ENCODE measurements around the gene VAMP5. TPM values are rescaled to one million over a fixed set of nuclear protein-coding genes. Genes with fewer than 3 reads are reported as not detected.

Gene VAMP5
- total and polyA plus RNA-seq, 2 experiments from 2014 or later = 0.87 to 7.8 TPM

DNA sequence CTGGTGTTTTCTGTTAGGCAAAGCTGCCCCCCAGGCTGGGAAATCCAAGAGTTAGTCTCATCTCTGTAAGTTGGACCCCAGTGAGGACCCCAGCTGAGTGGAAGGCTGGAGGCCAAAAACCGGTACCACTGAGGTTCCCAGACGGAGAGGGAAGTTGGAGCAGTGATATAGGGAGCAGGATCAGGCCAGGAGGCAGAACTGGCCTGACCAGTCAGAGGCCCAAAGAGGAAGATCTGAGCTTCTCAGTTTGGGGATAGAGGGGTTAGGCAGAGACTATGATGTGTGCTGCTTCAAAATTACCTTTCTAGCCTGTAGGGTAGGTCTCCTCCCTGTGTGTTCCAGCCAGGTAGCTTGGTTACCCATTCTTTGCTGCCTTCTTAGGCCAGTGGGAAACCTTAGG lies 6.7 kb downstream of the VAMP5 start:
- Histone ChIP-seq H3K79me2 (replicated peaks; ENCODE audit: insufficient read depth) (peaks cover 2% of the 10 kb centered on the region), H3K4me2 (no peak overlapping the region), H3K9me2 (ENCODE audit: insufficient read depth) (no peaks in the 10 kb centered on the region), H4K20me1 (replicated peaks; ENCODE audit: insufficient read depth) (no peaks in the 10 kb centered on the region), H3K4me1 (ENCODE audit: insufficient read depth) (no peaks in the 10 kb centered on the region), H3K27me3 (ENCODE audit: insufficient read depth) (peaks cover 3% of the 10 kb centered on the region), H2AFZ (no peak overlapping the region), H3K36me3 (ENCODE audit: insufficient read depth) (no peaks in the 10 kb centered on the region), H3F3A (replicated peaks; ENCODE audit: low read depth) (no peaks in the 10 kb centered on the region), H3K27ac (ENCODE audit: low read depth) (no peak overlapping the region), H3K4me3 (no peak overlapping the region)
- TF ChIP-seq, protein P1, sequence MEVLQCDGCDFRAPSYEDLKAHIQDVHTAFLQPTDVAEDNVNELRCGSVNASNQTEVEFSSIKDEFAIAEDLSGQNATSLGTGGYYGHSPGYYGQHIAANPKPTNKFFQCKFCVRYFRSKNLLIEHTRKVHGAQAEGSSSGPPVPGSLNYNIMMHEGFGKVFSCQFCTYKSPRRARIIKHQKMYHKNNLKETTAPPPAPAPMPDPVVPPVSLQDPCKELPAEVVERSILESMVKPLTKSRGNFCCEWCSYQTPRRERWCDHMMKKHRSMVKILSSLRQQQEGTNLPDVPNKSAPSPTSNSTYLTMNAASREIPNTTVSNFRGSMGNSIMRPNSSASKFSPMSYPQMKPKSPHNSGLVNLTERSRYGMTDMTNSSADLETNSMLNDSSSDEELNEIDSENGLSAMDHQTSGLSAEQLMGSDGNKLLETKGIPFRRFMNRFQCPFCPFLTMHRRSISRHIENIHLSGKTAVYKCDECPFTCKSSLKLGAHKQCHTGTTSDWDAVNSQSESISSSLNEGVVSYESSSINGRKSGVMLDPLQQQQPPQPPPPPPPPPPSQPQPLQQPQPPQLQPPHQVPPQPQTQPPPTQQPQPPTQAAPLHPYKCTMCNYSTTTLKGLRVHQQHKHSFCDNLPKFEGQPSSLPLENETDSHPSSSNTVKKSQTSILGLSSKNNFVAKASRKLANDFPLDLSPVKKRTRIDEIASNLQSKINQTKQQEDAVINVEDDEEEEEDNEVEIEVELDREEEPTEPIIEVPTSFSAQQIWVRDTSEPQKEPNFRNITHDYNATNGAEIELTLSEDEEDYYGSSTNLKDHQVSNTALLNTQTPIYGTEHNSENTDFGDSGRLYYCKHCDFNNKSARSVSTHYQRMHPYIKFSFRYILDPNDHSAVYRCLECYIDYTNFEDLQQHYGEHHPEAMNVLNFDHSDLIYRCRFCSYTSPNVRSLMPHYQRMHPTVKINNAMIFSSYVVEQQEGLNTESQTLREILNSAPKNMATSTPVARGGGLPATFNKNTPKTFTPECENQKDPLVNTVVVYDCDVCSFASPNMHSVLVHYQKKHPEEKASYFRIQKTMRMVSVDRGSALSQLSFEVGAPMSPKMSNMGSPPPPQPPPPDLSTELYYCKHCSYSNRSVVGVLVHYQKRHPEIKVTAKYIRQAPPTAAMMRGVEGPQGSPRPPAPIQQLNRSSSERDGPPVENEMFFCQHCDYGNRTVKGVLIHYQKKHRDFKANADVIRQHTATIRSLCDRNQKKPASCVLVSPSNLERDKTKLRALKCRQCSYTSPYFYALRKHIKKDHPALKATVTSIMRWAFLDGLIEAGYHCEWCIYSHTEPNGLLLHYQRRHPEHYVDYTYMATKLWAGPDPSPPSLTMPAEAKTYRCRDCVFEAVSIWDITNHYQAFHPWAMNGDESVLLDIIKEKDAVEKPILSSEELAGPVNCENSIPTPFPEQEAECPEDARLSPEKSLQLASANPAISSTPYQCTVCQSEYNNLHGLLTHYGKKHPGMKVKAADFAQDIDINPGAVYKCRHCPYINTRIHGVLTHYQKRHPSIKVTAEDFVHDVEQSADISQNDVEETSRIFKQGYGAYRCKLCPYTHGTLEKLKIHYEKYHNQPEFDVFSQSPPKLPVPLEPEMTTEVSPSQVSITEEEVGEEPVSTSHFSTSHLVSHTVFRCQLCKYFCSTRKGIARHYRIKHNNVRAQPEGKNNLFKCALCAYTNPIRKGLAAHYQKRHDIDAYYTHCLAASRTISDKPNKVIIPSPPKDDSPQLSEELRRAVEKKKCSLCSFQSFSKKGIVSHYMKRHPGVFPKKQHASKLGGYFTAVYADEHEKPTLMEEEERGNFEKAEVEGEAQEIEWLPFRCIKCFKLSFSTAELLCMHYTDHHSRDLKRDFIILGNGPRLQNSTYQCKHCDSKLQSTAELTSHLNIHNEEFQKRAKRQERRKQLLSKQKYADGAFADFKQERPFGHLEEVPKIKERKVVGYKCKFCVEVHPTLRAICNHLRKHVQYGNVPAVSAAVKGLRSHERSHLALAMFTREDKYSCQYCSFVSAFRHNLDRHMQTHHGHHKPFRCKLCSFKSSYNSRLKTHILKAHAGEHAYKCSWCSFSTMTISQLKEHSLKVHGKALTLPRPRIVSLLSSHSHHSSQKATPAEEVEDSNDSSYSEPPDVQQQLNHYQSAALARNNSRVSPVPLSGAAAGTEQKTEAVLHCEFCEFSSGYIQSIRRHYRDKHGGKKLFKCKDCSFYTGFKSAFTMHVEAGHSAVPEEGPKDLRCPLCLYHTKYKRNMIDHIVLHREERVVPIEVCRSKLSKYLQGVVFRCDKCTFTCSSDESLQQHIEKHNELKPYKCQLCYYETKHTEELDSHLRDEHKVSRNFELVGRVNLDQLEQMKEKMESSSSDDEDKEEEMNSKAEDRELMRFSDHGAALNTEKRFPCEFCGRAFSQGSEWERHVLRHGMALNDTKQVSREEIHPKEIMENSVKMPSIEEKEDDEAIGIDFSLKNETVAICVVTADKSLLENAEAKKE (CRISPR knock-in tag; IDR thresholded peaks at IDR 0.05) = no peak
- TF ChIP-seq POLR2AphosphoS5 (IDR thresholded peaks at IDR 0.05; ENCODE audit: low read depth) (no peak), JUNB (IDR thresholded peaks at IDR 0.05; ENCODE audit: unreplicated experiment) (no peak), NANOG (IDR thresholded peaks at IDR 0.05; ENCODE audit: borderline replicate concordance) (no peak), ZNF331 (CRISPR knock-in tag; IDR thresholded peaks at IDR 0.05; ENCODE audit: low read depth) (no peak), ZNF114 (CRISPR knock-in tag; IDR thresholded peaks at IDR 0.05) (no peak), EZH2phosphoT487 (IDR thresholded peaks at IDR 0.05; ENCODE audit: unreplicated experiment) (no peak), STAT1 (IDR thresholded peaks at IDR 0.05; ENCODE audit: unreplicated experiment) (no peak), CREB1 (CRISPR knock-in tag; IDR thresholded peaks at IDR 0.05; ENCODE audit: low read depth) (no peak), EZH2 (IDR thresholded peaks at IDR 0.05; ENCODE audit: low read depth, unreplicated experiment) (no peak)
- TF ChIP-seq, protein P2, sequence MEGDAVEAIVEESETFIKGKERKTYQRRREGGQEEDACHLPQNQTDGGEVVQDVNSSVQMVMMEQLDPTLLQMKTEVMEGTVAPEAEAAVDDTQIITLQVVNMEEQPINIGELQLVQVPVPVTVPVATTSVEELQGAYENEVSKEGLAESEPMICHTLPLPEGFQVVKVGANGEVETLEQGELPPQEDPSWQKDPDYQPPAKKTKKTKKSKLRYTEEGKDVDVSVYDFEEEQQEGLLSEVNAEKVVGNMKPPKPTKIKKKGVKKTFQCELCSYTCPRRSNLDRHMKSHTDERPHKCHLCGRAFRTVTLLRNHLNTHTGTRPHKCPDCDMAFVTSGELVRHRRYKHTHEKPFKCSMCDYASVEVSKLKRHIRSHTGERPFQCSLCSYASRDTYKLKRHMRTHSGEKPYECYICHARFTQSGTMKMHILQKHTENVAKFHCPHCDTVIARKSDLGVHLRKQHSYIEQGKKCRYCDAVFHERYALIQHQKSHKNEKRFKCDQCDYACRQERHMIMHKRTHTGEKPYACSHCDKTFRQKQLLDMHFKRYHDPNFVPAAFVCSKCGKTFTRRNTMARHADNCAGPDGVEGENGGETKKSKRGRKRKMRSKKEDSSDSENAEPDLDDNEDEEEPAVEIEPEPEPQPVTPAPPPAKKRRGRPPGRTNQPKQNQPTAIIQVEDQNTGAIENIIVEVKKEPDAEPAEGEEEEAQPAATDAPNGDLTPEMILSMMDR (conservative IDR thresholded peaks at IDR 0.05; ENCODE audit: low read depth in 2 of 2) = no peak
- TF ChIP-seq, protein P3, sequence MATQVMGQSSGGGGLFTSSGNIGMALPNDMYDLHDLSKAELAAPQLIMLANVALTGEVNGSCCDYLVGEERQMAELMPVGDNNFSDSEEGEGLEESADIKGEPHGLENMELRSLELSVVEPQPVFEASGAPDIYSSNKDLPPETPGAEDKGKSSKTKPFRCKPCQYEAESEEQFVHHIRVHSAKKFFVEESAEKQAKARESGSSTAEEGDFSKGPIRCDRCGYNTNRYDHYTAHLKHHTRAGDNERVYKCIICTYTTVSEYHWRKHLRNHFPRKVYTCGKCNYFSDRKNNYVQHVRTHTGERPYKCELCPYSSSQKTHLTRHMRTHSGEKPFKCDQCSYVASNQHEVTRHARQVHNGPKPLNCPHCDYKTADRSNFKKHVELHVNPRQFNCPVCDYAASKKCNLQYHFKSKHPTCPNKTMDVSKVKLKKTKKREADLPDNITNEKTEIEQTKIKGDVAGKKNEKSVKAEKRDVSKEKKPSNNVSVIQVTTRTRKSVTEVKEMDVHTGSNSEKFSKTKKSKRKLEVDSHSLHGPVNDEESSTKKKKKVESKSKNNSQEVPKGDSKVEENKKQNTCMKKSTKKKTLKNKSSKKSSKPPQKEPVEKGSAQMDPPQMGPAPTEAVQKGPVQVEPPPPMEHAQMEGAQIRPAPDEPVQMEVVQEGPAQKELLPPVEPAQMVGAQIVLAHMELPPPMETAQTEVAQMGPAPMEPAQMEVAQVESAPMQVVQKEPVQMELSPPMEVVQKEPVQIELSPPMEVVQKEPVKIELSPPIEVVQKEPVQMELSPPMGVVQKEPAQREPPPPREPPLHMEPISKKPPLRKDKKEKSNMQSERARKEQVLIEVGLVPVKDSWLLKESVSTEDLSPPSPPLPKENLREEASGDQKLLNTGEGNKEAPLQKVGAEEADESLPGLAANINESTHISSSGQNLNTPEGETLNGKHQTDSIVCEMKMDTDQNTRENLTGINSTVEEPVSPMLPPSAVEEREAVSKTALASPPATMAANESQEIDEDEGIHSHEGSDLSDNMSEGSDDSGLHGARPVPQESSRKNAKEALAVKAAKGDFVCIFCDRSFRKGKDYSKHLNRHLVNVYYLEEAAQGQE (IDR thresholded peaks at IDR 0.05; ENCODE audit: unreplicated experiment) = no peak
- TF ChIP-seq, protein P4, sequence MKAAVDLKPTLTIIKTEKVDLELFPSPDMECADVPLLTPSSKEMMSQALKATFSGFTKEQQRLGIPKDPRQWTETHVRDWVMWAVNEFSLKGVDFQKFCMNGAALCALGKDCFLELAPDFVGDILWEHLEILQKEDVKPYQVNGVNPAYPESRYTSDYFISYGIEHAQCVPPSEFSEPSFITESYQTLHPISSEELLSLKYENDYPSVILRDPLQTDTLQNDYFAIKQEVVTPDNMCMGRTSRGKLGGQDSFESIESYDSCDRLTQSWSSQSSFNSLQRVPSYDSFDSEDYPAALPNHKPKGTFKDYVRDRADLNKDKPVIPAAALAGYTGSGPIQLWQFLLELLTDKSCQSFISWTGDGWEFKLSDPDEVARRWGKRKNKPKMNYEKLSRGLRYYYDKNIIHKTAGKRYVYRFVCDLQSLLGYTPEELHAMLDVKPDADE (IDR thresholded peaks at IDR 0.05) = no peak
- Mint-ChIP-seq H3K4me3 (no peak overlapping the region), H3K27ac (no peak overlapping the region), H3K9me3 (no peaks in the 10 kb centered on the region), H3K36me3 (ENCODE audit: low read depth) (no peaks in the 10 kb centered on the region), H3K27me3 (ENCODE audit: insufficient read depth, low read depth, poor library complexity) (peaks cover 9% of the 10 kb centered on the region), H3K4me1 (peaks cover 8% of the 10 kb centered on the region; the same call in 2 of the 3 replicates)
- ATAC-seq (no peak), DNase-seq (ENCODE audit: low spot score) (no peak)

Data from GM23338 (cell line).